Central memory CD4-positive, alpha-beta T cell (primary cell): ENCODE results near the gene MSANTD1.

Experiments used
- DNase-seq: peaks from one replicate; pipeline ENCODE4 v3.0.0; 2022

The MSANTD1 gene

DNA sequence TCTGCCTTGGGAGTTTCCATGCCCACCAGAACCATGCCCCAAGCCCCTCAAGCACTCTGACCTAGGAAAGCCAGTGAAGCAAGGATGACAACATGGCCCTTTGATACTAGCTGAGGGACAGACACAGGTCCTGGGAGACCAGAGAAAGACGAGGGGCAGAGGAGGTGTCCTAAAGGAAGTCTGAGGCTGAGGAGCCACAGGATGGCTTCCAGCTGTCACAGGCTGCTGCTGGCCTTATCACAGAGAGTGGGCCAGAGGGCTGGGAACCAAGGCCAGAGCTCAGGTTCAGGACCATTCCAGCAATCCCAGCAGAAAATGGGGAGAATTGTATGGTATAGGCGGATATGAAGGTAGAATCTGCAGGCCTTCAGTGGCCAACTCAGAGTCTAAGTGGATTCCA lies 31.7 kb upstream of the MSANTD1 start:
- DNase-seq, result no peak

DNA sequence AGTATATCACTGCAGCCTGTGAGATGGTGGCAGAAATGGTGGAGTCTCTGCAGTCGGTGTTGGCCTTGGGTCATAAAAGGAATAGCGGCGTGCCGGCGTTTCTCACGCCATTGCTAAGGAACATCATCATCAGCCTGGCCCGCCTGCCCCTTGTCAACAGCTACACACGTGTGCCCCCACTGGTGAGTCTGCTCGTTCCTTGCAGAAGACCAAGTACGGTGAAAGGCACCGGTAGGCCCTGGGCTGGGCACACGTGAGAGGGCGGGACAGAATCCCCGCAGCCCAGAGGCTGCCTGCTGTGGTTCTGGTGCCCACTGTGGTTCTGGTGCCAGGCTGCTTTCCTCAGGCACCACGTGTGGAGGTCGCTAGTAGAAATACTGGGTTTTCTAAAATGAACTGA lies 31.2 kb upstream of the MSANTD1 start:
- no peak for DNase-seq

DNA sequence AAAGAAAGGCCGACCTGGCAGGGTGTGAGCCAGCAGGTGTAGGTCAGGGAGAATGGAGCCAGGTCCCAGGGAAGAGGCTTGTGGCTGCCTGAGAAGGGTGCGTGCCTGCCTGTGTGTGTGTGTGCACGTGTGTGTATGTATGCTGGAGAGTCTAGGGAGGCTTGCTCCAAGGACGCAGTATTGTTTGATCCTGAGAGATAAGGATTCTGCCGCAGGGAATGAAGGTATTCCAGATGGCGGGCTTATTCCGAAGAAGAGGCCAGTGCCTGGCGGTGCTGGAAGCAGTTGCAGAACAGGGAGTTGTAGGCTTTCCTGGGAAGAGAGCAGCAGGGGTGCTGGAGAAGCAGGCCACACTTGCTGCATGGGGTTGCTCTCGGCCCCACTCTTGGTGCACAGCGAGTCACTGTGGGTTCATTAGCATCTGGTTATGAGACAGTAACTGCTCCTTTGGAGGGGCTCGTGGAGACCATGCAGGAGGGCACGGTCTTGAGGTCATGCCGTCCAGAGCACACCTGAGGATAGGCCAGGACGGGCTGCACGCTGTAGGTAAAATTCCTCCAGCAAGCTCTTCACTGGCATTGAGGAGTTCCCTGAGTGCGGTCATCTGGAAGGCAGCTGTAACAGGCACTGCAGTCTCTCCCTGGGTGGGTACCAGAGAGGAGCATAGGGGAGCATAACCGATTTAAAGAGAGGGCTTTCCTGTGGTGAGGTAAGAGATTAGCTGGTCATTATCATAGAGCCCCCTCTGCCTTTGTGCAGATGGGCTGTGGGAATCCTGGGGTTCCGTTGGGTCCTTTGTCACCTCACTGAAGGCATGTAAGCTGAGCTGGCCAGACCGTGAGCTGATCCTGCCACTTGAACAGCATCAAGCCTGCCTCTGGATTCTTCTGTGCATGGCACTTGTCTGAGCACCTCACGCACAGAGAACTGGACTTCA lies 29.9 kb upstream of the MSANTD1 start:
- no peak for DNase-seq

DNA sequence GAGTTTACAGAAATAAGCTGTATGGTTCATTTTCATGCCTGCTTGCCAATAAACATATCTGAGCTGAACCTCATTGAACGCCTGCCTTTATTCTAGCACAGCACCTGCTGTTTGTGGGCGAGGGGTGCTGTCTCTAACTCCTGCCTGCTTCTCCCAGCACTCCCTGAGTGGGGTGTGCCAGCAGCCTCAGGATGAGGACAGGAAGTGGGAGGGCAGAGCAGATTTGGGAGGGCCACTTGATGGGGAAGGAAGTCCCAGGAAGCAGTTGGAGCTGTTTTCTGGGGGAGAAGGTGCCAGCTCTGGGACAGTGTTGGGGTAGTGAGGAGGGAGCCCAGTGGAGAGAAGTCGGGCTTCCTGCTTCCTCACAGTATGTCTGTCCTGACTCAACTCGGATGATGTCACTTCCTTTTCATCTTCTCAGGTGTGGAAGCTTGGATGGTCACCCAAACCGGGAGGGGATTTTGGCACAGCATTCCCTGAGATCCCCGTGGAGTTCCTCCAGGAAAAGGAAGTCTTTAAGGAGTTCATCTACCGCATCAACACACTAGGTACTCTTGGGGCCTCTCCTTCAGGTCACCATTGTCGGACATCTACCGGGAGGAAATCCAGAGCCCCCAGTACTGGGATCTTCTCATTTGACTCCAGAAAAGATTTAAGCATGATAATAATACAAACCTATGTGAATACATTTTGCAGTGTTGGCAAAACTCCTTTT lies 29.0 kb upstream of the MSANTD1 start:
- no peak for DNase-seq

DNA sequence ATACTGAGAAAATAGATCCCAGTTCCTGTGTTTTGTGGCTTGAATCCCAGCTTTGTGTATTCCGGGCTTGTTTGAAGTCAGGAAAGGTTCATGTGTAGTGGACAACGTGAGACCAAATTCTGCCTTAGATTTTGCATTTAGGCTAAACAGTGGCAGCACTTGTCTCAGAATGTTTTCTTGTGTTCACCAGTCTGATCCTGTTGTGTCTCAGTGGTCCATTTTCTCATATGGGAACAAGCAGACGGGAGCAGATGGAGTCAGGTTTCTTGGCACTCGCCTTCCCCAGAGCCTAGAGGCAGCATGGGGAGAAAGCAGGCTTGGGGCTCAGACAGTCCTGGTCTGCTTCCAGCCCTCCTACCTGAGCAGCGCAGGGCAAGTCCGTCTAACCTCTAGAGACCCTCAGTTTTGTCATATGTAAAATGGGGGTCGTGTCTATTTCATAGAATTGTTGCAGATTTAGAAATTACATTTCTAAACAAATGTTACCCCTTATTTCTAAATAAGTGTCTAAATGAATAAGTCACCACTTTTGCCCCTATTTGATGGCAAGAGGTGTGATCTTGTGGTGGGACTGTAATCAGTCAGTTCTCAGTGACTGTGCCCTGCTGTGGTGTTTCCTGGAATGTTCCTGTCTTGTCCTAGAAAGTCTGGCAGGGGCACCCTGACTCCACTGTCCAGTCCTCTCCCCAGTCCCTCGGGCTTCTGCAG lies 28.3 kb upstream of the MSANTD1 start:
- DNase-seq, result no peak

DNA sequence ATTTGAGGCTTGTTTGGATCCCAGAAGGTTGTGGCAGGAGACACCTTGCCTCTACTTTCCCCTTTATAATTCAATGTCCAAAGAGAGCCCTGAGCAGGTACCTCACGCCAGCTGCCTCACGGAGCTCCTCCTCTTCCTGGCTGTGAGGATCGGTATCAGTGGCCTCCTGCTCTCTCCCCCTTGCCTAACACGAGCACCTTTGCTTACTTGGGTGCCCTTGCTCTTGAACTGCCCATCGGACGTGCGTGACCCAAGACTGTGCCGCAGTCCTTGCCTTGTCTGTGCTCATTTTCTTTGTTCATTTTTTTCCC lies 27.8 kb upstream of the MSANTD1 start:
- DNase-seq, result no peak

DNA sequence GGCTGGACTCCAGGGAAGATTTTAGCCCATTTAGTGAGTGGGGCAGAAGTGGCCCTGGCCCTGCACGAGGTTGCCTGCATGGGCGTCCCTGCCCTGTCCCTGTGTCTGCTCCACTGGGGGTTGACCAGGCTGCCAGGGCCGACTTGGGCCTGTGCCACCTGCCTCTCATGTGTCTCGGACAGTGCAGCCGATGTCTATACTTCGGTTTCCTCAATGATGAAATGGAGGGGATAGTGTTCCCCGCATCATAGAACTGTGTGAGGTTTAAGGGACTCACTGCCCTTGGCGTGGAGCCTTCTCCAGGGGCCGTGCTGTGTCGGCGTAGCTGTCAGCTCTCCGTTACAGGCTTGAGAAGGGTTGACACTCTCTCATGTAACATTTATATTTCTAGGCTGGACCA lies 27.0 kb upstream of the MSANTD1 start:
- no peak for DNase-seq

DNA sequence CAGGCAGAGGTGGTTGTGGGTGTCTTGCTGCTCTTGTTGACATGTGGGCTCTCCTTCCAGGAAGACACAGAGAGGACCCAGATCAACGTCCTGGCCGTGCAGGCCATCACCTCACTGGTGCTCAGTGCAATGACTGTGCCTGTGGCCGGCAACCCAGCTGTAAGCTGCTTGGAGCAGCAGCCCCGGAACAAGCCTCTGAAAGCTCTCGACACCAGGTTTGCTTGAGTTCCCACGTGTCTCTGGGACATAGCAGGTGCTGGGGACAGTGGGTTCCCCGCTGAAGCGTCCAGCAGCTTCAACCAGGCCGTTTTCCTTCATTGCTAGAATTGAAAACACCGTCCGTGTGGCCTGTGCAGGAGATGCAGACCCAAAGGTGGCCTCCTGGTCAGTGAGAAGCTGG lies 25.6 kb upstream of the MSANTD1 start:
- DNase-seq, result no peak

DNA sequence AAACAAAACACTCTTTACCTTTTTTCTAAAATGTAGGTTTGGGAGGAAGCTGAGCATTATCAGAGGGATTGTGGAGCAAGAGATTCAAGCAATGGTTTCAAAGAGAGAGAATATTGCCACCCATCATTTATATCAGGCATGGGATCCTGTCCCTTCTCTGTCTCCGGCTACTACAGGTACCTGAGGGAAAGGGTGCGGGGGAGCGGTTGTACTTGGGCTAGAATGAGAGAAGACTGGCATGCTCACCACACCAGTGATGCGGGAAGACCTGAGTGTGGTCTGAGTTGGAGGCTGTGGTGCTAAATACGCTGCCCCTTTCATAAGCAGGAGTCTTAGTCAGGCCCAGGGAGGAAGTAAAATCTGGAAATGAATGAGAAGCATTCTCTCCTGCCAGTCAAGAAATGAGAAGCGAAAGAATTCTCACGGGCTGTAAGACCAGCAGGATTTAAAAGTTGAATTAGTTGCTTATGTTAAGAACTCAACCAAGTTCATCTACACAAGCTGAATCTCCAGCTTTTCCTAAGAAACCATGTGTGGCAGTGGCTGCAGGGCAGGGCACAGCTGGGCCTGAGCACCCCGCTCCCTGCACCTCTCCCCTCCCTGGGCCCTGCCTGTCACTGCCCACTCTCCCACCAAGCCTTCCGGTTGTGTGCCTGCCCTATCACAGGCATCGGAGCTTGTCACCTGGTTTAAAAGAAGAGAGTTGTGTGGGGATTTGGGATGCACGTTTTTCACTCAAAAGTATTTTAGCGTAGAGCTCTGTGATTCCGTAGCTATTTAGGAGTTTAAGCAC lies 24.8 kb upstream of the MSANTD1 start:
- DNase-seq, result no peak

DNA sequence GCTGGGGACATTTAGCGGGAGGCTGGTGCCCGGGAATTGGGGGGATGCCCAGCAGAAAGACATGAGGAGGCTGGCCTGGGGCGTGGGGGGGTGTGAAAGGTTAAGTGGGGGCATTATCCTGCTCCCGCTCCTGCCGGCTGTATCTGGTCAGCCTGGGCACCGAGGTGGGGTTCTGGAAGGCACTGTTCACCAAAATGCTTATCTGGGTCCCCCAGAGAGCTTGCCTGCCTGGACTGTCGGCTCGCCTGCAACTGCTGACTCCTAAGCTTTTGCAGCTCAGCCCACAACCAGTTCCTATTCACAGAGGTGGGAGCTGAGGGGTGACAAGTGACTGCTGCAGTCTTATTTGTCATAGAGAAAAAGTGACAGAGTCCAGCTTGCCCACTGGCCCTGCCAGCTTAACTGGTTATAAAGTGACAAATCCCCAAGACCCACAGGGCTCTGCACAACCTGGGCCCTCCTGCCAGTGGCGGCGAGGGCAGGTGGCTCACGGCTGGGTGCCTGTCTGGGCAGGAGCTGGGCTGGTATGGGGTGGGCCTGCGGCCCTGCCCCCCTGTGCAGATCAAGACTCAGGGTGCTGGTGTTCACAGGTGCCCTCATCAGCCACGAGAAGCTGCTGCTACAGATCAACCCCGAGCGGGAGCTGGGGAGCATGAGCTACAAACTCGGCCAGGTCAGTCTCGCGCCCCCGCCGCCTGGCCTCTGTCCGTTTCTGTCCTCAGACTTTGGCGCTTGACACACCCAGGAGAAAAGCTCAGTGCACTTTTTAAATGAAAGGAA lies 23.7 kb upstream of the MSANTD1 start:
- DNase-seq, result no peak

DNA sequence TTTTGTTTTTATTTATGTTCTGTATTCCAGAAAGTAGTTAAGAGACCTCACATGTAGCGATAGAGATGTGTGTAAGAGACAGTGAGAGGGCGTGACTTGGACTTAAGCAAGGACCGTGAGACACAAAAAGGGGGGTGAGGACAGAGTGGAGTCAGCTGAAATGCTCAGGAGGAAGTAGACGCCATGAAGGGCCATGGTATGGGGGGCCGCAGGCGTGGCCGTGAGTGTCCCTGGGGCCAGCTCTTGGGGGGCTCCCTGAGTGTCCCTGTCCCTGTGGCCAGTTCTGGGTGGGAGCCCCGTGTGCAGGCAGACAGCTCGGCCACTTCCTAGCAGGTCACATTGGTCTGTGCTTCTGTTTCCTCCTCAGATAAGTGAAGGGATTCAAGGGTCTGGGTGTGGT lies 23.0 kb upstream of the MSANTD1 start:
- DNase-seq, result no peak

DNA sequence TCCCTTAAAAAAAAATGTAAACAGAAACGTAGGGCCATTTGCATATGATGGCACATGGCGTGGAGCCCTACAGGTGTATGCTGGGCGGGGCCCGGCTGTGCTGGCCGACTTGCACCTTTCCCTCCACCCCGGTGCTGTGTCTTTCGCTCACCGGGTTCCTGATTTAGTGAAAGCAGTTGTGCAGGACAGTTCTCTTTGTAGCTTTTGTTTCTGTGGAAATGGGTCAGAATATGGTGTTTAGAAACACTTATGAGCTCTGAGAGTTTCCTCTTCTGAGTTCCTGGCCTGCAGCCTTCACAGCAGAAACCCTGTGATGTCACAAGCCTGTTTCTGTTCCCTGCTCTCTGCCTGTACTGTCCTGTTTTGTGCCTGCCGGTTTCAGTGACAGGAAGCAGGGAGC lies 22.5 kb upstream of the MSANTD1 start:
- no peak for DNase-seq

DNA sequence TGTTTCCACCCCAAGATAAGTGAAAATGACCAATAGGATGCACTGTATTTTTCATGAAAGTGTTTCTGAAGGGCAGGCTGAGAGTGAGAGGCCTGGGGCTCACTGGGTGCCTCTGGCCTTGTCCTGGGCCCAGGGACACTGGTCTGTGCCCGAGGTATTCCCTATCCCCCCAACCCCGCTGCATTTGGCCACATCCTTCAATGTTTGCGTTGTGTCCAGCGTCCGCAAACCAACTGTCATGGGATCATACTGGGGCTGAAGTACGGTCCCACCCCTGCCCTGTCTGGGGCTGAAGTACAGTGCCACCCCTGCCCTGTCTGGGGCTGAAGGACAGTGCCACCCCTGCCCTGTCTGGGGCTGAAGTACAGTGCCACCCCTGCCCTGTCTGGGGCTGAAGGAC lies 22.0 kb upstream of the MSANTD1 start:
- no peak for DNase-seq

DNA sequence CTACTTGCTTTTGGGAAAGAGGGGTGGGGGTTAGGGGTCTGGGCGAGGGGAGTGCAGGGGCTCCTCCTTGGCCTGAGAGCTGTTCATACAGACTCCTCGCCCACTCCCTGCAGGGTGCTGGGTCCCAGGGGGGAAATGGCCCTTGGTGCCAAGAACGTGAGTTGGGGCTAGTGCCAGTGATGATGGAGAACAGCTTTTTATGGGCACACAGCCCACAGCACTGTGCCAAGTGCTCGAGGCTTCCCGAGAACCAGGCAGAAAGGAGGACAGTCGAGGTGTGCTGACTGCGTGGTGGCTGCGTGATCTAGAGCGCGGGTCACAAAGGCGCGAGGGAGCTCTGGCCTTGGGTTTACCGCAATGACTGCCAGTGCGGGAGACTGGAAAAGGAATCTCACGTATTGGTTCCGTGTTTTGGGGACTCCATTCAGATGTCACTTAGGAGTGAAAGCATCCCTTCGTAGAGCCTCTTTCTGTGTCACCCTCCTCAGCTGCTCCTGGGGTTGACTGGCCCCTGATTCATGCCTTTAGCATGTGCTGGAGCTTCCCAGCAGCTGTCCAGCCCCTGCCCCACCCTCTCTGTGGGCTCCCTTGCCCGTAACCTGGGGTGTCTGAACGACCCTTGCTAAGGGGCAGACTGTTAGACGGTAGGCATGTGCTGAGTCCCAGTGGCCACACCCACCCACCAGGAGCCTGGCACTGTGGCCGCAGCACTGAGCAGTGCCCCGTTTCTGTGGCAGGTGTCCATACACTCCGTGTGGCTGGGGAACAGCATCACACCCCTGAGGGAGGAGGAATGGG lies 20.9 kb upstream of the MSANTD1 start:
- no peak for DNase-seq

DNA sequence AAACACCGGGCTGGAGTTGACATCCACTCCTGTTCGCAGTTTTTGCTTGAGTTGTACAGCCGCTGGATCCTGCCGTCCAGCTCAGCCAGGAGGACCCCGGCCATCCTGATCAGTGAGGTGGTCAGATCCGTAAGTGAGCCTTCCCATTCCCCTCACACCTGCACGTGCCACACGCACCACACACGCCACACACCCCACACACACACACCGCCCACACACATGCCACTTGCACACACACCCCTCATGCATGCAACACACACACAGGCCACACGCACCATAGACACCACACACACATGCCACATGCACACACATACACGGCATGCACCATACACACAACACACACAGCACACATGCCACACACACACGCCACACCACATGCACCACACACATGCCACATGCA lies 20.1 kb upstream of the MSANTD1 start:
- no peak for DNase-seq

DNA sequence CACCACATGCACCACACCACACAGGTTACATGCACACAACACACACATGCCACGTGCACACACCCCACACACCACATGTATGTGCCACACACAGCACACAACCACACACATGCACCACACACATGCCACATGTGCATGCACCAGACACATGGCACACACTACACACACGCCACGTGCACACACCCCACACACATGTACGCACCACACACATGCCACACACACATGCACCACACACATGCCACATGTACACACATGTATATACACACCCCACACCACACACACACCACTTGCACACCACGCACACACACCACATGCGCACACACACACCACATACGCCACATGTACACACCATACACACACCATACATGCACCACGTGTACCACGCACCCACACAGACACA lies 19.6 kb upstream of the MSANTD1 start:
- no peak for DNase-seq

DNA sequence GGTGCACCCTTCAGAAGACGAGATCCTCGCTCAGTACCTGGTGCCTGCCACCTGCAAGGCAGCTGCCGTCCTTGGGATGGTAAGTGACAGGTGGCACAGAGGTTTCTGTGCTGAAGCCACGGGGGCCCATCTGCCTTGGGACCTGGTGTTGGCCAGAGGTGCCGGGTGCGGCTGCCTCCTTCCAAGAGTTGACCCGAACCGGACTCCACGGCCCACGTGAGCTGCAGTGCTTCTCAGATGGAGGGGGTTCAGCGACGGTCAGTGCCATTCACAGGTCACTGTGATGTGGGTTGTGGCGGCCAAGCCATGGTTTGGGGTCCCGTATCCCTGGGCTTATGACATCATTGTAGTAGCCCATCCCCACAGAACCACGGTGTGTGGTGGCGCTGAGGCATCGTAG lies 19.0 kb upstream of the MSANTD1 start:
- no peak for DNase-seq

DNA sequence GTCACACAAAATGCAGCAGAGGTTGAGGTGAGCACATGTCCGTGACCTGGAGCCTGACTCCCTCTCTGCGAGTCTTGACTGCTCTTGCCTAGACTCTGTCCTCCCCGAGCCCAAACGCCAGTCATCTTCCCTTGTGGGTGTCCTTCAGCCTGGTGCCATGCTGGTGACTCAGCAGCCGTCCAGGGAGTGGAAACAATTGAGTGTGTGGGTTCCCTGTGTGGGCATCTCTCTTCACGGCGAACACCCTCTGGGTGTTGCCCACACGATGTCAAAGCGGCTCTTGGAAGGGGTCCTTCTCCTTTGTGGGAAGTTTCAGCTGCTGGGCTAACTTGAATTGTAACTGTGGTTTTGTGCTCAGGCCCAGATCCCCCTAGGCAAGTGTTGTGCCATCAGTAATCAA lies 17.5 kb upstream of the MSANTD1 start:
- no peak for DNase-seq

DNA sequence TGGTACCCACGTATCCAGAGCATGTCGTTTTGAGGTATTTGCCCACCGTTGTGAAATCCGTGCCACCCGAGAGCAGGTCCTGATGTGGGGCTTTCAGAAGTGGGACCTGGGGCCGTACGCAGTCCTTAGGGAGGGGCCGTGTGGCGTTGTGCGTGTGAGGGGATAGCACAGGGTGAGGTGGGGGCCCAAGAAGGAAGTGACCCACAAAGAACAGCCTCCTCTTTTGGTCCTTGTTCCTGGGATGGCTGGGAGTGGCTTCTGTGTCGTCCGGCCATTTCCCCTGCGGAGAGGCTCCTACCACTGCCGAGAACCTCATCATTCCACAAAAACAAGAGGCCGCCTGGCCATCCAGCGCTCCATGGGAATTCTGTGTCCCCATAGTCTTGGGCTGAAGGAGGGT lies 17.0 kb upstream of the MSANTD1 start:
- DNase-seq, result no peak

DNA sequence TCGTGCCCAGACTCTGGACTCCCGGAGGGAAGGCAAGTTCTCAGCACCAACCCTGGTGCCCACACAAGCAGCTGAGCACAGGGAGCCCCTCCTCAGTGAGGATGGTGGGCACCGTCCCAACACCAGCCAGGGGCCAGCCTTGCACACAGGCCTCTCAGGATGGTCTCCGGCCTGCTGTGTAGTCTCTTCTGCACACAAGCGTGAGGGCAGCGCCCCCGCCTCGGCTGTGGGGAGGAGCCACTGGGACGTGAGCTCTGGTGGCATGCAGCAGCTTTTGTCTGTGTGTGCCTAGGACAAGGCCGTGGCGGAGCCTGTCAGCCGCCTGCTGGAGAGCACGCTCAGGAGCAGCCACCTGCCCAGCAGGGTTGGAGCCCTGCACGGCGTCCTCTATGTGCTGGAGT lies 16.1 kb upstream of the MSANTD1 start:
- DNase-seq, result no peak

DNA sequence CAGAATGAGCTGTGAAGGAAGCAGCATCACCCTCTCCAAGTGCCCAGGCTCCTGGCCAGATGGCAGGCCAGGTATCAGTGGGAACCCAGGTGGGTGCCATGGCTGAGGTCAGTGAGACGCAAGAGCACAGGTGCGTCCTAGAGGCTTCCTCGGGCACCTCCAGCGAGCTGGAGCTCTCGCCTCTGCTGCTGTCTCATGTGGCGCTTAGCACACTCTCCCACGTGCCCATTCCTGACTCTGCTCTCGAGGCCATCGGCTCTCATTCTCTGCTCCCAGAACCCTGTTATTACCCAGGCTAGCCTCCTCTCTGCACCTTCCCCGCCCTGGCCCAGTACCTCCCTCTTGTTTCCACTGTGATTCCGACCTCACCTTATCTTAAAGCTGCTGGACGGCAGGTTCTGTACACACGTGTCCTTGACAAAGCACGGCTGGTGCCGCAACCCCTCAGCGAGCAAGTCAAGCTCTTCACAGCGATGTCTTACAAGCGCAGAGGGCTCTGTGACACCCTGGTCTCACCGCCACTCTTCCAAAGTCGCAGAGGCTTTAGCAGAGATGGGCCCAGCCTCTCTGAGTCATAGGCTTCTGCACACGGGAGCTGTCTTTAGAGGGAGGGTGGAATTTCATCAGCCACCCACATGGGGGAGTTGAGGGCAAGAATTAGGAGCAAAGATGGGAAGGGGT lies 15.4 kb upstream of the MSANTD1 start:
- no peak for DNase-seq
